NCI-H2227 treated with DMSO at 0.1 percent for 48 hours (cell line): ENCODE measurements around the gene PLCD3.

Experiments used
- DNase-seq: peaks from one replicate; lab custom pipeline; 2025; lab: John Stamatoyannopoulos, UW

The PLCD3 gene

GRCh38 chr17:45117848-45118646 lies 14.3 kb downstream of the PLCD3 start:
- no peak for DNase-seq

GRCh38 chr17:45117334-45117733 lies 15.0 kb downstream of the PLCD3 start:
- no peak for DNase-seq

GRCh38 chr17:45116434-45117016 lies 15.8 kb downstream of the PLCD3 start:
- no peak for DNase-seq

GRCh38 chr17:45115871-45116270 lies 16.4 kb downstream of the PLCD3 start:
- DNase-seq, result no peak

- DNase-seq, result no peak
Observed at GRCh38 chr17:45115015-45115625, 17.2 kb downstream of the PLCD3 start.

- DNase-seq, result no peak
Observed at GRCh38 chr17:45114117-45114932, 18.0 kb downstream of the PLCD3 start.

GRCh38 chr17:45113424-45113754 lies 18.9 kb downstream of the PLCD3 start:
- DNase-seq, result no peak

- DNase-seq, result no peak
Observed at GRCh38 chr17:45112559-45113423, 19.5 kb downstream of the PLCD3 start.

GRCh38 chr17:45111850-45112249 lies 20.5 kb downstream of the PLCD3 start:
- no peak for DNase-seq

- no peak for DNase-seq
Observed at GRCh38 chr17:45110676-45111611, 21.4 kb downstream of the PLCD3 start.

GRCh38 chr17:45108595-45109521 lies 23.5 kb downstream of the PLCD3 start:
- DNase-seq, result no peak

GRCh38 chr17:45108051-45108450 lies 24.3 kb downstream of the PLCD3 start:
- DNase-seq, result no peak

GRCh38 chr17:45107293-45108010 lies 24.9 kb downstream of the PLCD3 start:
- no peak for DNase-seq

- DNase-seq, result no peak
Observed at GRCh38 chr17:45106582-45106981, 25.7 kb downstream of the PLCD3 start.

- no peak for DNase-seq
Observed at GRCh38 chr17:45106096-45106495, 26.2 kb downstream of the PLCD3 start.

GRCh38 chr17:45104907-45105624 lies 27.2 kb downstream of the PLCD3 start:
- no peak for DNase-seq

GRCh38 chr17:45104497-45104896 lies 27.8 kb downstream of the PLCD3 start:
- no peak for DNase-seq

- DNase-seq, result no peak
Observed at GRCh38 chr17:45104029-45104428, 28.3 kb downstream of the PLCD3 start.
